Keratinocyte (primary cell): Measurements from ENCODE around the gene KMT2E. TPM values are rescaled to one million over a fixed set of nuclear protein-coding genes. Genes with fewer than 3 reads are reported as not detected.

ENCODE experiments used
- DNase-seq: peaks from one replicate; pipeline ENCODE4 v3.0.0-alpha.2; 2011; ENCODE audit warnings: low read depth, missing footprints, low spot score
- FAIRE-seq: peaks from 2 replicates; lab custom pipeline; 2011; peaks lifted over from hg19 to GRCh38; lab: Jason Lieb, UNC
- H2AFZ ChIP-seq: 2 replicates; pipeline ENCODE4 v1.6.0; 2012; ENCODE audit warnings: low read length, control low read depth, inconsistent platforms; ENCODE audit not compliant: control insufficient read depth
- H3K27ac ChIP-seq: 2 replicates; pipeline ENCODE4 v1.5.1; 2011; ENCODE audit warnings: low read length; ENCODE audit not compliant: control insufficient read depth, insufficient read depth
- H3K27me3 ChIP-seq: 3 replicates; pipeline ENCODE4 v1.6.0; 2011; ENCODE audit warnings: low read length; ENCODE audit not compliant: control insufficient read depth, insufficient read depth; ENCODE audit errors: extremely low read depth
- H3K36me3 ChIP-seq, 2 experiments: 2 replicates in 1 of 2; 3 replicates in 1 of 2; pipeline ENCODE4 v1.5.1; 2011; ENCODE audit warnings: low read length in 2 of 2, mild to moderate bottlenecking in 1 of 2; ENCODE audit not compliant: control insufficient read depth in 2 of 2, insufficient read depth in 2 of 2; ENCODE audit errors: extremely low read depth in 1 of 2
- H3K4me1 ChIP-seq: 3 replicates; pipeline ENCODE4 v1.5.1; 2011; ENCODE audit warnings: low read length; ENCODE audit not compliant: control insufficient read depth, insufficient read depth; ENCODE audit errors: extremely low read depth
- H3K4me2 ChIP-seq: 3 replicates; pipeline ENCODE4 v1.6.0; 2011; ENCODE audit warnings: low read depth, low read length; ENCODE audit not compliant: control insufficient read depth, insufficient read depth; ENCODE audit errors: extremely low read depth
- H3K4me3 ChIP-seq, 3 experiments: fragments of 200-600 bp in 1 of 3; sonication (generic) in 1 of 3; 2 replicates in 2 of 3; 3 replicates in 1 of 3; pipeline ENCODE4 v1.5.1; 2011 to 2016; ENCODE audit warnings: low read length in 3 of 3, mild to moderate bottlenecking in 3 of 3, control low read depth in 2 of 3, inconsistent platforms in 1 of 3, low read depth in 1 of 3, mixed read lengths in 1 of 3, mixed run types in 1 of 3, moderate library complexity in 1 of 3; ENCODE audit not compliant: control insufficient read depth in 2 of 3, insufficient read depth in 2 of 3; ENCODE audit errors: extremely low read depth in 1 of 3
- H3K79me2 ChIP-seq: 2 replicates; pipeline ENCODE4 v1.6.0; 2012; ENCODE audit warnings: low read length; ENCODE audit not compliant: control insufficient read depth, insufficient read depth
- H3K9ac ChIP-seq: 3 replicates; pipeline ENCODE4 v1.6.0; 2011; ENCODE audit warnings: low read length; ENCODE audit not compliant: control insufficient read depth, insufficient read depth; ENCODE audit errors: extremely low read depth
- H3K9me1 ChIP-seq: 3 replicates; pipeline ENCODE4 v1.6.0; 2011; ENCODE audit warnings: low read length; ENCODE audit not compliant: control insufficient read depth, insufficient read depth; ENCODE audit errors: extremely low read depth
- H3K9me3 ChIP-seq: 2 replicates; pipeline ENCODE4 v1.5.1; 2012; ENCODE audit warnings: low read depth, low read length; ENCODE audit not compliant: control insufficient read depth
- H4K20me1 ChIP-seq: 3 replicates; pipeline ENCODE4 v1.6.0; 2011; ENCODE audit warnings: low read length; ENCODE audit not compliant: control insufficient read depth, insufficient read depth; ENCODE audit errors: extremely low read depth
- EZH2 ChIP-seq: IDR thresholded peaks from one replicate; pipeline ENCODE4 v1.6.1; 2012; ENCODE audit warnings: inconsistent platforms, mild to moderate bottlenecking, low read length, moderate library complexity
- dilution Hi-C: fragments of 300-500 bp; cut with MboI; formaldehyde crosslinking; loops from one replicate; pipeline ENCODE4 v1.7.0; 2020; ENCODE audit warnings: low sequenced_read_pairs; ENCODE audit not compliant: extremely low pct_ligation_motif_present
- polyA plus RNA-seq, 5 experiments: library from polyadenylated mRNA; depleted of rRNA in 3 of 5; stranded (reverse) in 3 of 5; stranded (forward) in 1 of 5; unstranded in 1 of 5; fragments of >200 nt; gene quantifications; 1 replicate in 1 of 5; 2 replicates in 3 of 5; 3 replicates in 1 of 5; pipeline versions ENCODE4 v1.2.1 to v1.2.3, GENCODE V29; 2011 to 2012; ENCODE audit warnings: missing spikeins in 2 of 5, low read depth in 1 of 5, low replicate concordance in 1 of 5
- TF ChIP-seq, protein P1 (sequence below), 3 experiments: IDR thresholded peaks in 1 of 3; conservative IDR thresholded peaks in 1 of 3; optimal IDR thresholded peaks in 1 of 3; 2 replicates in 2 of 3; 3 replicates in 1 of 3; pipeline versions ENCODE3 to v1.5.1; 2011; ENCODE audit warnings: low read length in 3 of 3, mild to moderate bottlenecking in 3 of 3, moderate library complexity in 2 of 3, control low read depth in 1 of 3, inconsistent platforms in 1 of 3; ENCODE audit not compliant: insufficient read depth in 2 of 3; ENCODE audit errors: extremely low read depth in 1 of 3

Gene KMT2E
- polyA plus RNA-seq, 1 donor (not counting 4 experiments of a cell fraction or from before 2014, with no cell fraction given): 12.9 TPM

DNA sequence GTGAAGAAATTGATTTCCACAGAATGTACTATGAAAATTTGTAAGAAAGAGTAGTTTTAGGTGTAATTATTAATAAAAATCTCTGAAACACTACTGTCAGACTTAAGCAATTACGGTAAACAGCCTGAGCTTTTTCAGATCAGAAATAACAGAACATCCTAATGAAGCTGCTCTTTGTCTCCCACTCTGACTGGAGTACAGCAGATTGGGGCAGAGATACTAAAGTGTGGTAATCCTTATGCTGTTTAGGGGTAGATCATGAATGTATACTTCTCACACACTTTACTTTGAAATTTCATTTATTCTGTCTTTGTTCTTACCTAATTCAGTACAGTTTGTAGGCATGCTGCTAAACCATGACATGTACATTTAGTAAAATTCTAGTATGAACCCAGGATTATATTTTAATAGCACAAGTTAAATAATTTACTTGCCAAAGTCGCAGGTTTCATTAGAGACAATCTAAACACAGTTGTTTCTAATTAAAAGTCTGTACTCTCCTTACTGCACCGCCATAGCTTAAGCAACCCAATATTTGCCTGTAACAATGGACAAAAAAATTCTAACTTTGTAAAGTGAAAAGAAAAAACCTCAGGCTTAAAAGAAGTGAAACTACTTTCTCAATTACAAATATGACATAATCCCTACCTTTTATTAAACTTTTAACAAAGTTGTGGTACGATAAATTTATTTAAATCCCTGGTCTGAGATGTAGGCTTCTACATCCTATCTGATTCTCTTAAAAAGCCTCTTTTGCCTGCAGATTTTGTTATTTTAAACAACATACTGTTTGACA lies 88.8 kb downstream of the KMT2E start:
- Histone ChIP-seq H2AFZ (no peak overlapping the region), H3K36me3 (peaks cover 9 to 16% of the 10 kb centered on the region in 2 experiments), H3K27me3 (no peaks in the 10 kb centered on the region), H3K4me3 (no peak overlapping the region), H3K9ac (no peak overlapping the region), H3K4me2 (no peak overlapping the region), H3K27ac (no peak overlapping the region), H3K79me2 (no peaks in the 10 kb centered on the region), H3K4me1 (no peaks in the 10 kb centered on the region), H3K9me3 (no peaks in the 10 kb centered on the region), H4K20me1 (no peaks in the 10 kb centered on the region), H3K9me1 (no peaks in the 10 kb centered on the region)
- FAIRE-seq: no peak
- dilution Hi-C loops: no loop called here
- TF ChIP-seq, protein P1, sequence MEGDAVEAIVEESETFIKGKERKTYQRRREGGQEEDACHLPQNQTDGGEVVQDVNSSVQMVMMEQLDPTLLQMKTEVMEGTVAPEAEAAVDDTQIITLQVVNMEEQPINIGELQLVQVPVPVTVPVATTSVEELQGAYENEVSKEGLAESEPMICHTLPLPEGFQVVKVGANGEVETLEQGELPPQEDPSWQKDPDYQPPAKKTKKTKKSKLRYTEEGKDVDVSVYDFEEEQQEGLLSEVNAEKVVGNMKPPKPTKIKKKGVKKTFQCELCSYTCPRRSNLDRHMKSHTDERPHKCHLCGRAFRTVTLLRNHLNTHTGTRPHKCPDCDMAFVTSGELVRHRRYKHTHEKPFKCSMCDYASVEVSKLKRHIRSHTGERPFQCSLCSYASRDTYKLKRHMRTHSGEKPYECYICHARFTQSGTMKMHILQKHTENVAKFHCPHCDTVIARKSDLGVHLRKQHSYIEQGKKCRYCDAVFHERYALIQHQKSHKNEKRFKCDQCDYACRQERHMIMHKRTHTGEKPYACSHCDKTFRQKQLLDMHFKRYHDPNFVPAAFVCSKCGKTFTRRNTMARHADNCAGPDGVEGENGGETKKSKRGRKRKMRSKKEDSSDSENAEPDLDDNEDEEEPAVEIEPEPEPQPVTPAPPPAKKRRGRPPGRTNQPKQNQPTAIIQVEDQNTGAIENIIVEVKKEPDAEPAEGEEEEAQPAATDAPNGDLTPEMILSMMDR (optimal IDR thresholded peaks at IDR 0.05 in 1 of 3, IDR thresholded peaks at IDR 0.05 in 1 of 3, conservative IDR thresholded peaks at IDR 0.05 in 1 of 3; ENCODE audit: extremely low read depth in 1 of 3, insufficient read depth in 2 of 3, low read length in 3 of 3): no peak
- TF ChIP-seq EZH2: no peak
- no peak for DNase-seq

DNA sequence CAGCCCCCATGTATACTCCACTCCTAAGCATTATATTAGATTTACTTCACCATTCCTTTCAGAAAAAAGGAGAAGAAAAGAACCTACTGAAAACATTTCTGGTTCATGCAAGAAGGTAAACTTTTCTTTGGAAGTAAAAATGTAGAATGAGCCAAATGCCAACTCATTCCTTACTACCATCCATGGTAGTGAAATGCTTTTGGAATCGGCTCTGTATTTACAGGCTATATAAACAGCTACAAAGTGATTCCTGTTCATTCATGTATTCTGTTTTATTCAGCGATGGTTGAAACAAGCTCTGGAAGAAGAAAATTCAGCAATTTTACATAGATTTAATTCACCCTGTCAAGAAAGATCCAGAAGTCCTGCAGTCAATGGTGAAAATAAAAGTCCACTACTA lies 91.6 kb downstream of the KMT2E start:
- Histone ChIP-seq H3K4me2 (no peak overlapping the region), H3K4me3 (no peak overlapping the region), H4K20me1 (no peaks in the 10 kb centered on the region), H3K4me1 (no peaks in the 10 kb centered on the region), H3K79me2 (no peaks in the 10 kb centered on the region), H3K9me3 (no peaks in the 10 kb centered on the region), H2AFZ (no peak overlapping the region), H3K9ac (no peak overlapping the region), H3K36me3 (peaks cover 18 to 29% of the 10 kb centered on the region in 2 experiments), H3K27me3 (no peaks in the 10 kb centered on the region), H3K9me1 (no peaks in the 10 kb centered on the region), H3K27ac (no peak overlapping the region)
- DNase-seq (no peak), FAIRE-seq (no peak)
- dilution Hi-C loops: no loop called here
- no peak for TF ChIP-seq EZH2
- TF ChIP-seq, protein P1 (optimal IDR thresholded peaks at IDR 0.05 in 1 of 3, IDR thresholded peaks at IDR 0.05 in 1 of 3, conservative IDR thresholded peaks at IDR 0.05 in 1 of 3; ENCODE audit: extremely low read depth in 1 of 3, insufficient read depth in 2 of 3, low read length in 3 of 3): no peak
